Left lung (tissue), 10 donors: Measurements from ENCODE around the gene MYO9A. TPM values are rescaled to one million over a fixed set of nuclear protein-coding genes. Genes with fewer than 3 reads are reported as not detected.
A peak's percentile ranks its signal among the peaks of the same experiment; 100 is the strongest.

Experiments used
- ATAC-seq: fragments of 200-7000 bp; cut with Tn5 transposase; one replicate; pipeline ENCODE4 v1.9.1; 2020; ENCODE audit warnings: moderate library complexity
- DNase-seq, 4 donors: peaks; one replicate each; pipeline ENCODE4 v3.0.0-alpha.2; 2013 to 2020
- H3K27ac ChIP-seq, 2 donors: fragments of 200-600 bp; sonication (generic) in 1 of 2; one replicate each; pipeline versions ENCODE4 v1.5.0 to v1.8.0; 2020 to 2021
- H3K27me3 ChIP-seq, 2 donors: fragments of 200-600 bp; sonication (generic) in 1 of 2; one replicate each; pipeline versions ENCODE4 v1.5.0 to v1.8.0; 2020 to 2021
- H3K36me3 ChIP-seq, 2 donors: fragments of 200-600 bp; sonication (generic) in 1 of 2; one replicate each; pipeline versions ENCODE4 v1.5.0 to v1.8.0; 2020 to 2021
- H3K4me1 ChIP-seq, 2 donors: fragments of 200-600 bp; one replicate each; pipeline ENCODE4 v1.8.0; 2021
- H3K4me3 ChIP-seq, 2 donors: fragments of 200-600 bp; sonication (generic) in 1 of 2; one replicate each; pipeline versions ENCODE4 v1.5.0 to v1.8.0; 2020 to 2021; ENCODE audit warnings: mild to moderate bottlenecking in 1 of 2
- H3K9me3 ChIP-seq, 2 donors: fragments of 200-600 bp; sonication (generic) in 1 of 2; one replicate each; pipeline versions ENCODE4 v1.5.0 to v1.8.0; 2020 to 2021
- intact Hi-C, 2 donors: fragments of 100-400 bp; cut with DNase I; formaldehyde crosslinking; loops; one replicate each; pipeline versions ENCODE4 v1.11.2 to v1.14.2; 2022
- polyA plus RNA-seq, 6 donors: library from polyadenylated mRNA; unstranded; fragments of 120-200 nt; gene quantifications; one replicate each; pipeline ENCODE4 v1.2.1, GENCODE V29; 2013; ENCODE audit not compliant: insufficient read length in 6 of 6
- total RNA-seq, 2 donors: library from RNA; stranded (reverse); fragmentation: NEBNext Ultra II Directional; extraction: Animal tissue kit (Norgen Biotek cat#: 25700); gene quantifications; one replicate each; pipeline ENCODE4 v1.2.1, GENCODE V29; 2021
- TF ChIP-seq, protein P1 (sequence below), 2 donors: fragments of 200-600 bp; sonication (generic) in 1 of 2; IDR thresholded peaks; one replicate each; pipeline versions ENCODE4 v1.5.0 to v1.8.0; 2021; ENCODE audit warnings: antibody characterized with exemption in 2 of 2
- donor health status: DM: no; HTN: yes; CAD: no.
- donor health status: DM: no; HTN: no; CAD: no.

MYO9A gene
- total and polyA plus RNA-seq, 8 donors = 30.8 to 67.4 (median 41.4) TPM

DNA sequence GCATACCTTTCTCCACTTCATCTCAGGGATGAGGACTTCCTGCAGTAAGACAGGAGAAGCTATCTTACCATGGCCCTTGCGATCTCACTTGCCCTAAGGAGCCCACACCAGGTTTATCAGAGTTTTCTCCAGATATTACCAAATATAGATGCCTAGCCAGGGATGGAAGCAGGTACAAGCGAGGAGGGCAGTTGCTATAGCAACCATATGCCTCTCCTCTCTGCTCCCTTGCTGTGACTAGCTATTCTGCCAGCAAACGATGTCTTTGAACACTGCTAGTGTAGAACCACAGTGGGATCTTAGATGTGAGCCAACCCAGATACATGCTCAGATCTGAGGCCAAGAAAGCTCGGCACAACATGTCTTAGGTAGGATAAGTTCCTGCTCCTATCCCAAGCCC is 45.8 kb upstream of the MYO9A start:
- Histone ChIP-seq H3K27me3 (no peaks in the 10 kb centered on the region), H3K27ac (no peak overlapping the region), H3K4me3 (no peak overlapping the region), H3K4me1 (peaks cover 8 to 13% of the 10 kb centered on the region in 2 donors), H3K36me3 (no peaks in the 10 kb centered on the region), H3K9me3 (no peaks in the 10 kb centered on the region)
- intact Hi-C loops = no loop called here
- no peak for ATAC-seq
- TF ChIP-seq, protein P1, sequence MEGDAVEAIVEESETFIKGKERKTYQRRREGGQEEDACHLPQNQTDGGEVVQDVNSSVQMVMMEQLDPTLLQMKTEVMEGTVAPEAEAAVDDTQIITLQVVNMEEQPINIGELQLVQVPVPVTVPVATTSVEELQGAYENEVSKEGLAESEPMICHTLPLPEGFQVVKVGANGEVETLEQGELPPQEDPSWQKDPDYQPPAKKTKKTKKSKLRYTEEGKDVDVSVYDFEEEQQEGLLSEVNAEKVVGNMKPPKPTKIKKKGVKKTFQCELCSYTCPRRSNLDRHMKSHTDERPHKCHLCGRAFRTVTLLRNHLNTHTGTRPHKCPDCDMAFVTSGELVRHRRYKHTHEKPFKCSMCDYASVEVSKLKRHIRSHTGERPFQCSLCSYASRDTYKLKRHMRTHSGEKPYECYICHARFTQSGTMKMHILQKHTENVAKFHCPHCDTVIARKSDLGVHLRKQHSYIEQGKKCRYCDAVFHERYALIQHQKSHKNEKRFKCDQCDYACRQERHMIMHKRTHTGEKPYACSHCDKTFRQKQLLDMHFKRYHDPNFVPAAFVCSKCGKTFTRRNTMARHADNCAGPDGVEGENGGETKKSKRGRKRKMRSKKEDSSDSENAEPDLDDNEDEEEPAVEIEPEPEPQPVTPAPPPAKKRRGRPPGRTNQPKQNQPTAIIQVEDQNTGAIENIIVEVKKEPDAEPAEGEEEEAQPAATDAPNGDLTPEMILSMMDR (IDR thresholded peaks at IDR 0.05) = no peak
- DNase-seq = no peak

DNA sequence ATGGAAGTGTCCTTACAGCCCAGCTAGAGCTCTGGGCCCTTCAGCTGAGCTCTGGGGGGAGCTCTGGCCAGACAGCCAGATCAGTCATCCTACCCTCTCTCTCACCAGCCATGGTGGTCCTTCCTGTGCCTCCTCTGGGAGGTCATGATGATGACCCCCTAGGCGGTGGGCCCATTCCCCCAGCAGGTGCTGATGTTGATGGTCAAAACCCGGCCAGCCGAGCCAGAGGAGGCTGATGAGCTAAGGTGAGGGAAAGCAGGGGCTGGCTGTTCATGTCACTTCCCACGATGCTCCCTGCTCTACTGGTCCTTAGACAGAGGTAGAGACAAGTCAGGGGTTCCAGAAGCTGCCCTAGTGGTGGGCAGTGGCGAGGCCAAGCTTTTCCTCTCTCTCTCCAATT is 44.6 kb upstream of the MYO9A start:
- Histone ChIP-seq H3K9me3 (no peaks in the 10 kb centered on the region), H3K27ac (no peak overlapping the region), H3K27me3 (no peaks in the 10 kb centered on the region), H3K4me3 (no peak overlapping the region), H3K4me1 (peaks cover under 1 to 5% of the 10 kb centered on the region in 2 donors), H3K36me3 (no peaks in the 10 kb centered on the region)
- ATAC-seq (no peak), DNase-seq (no peak)
- intact Hi-C loops = no loop called here
- TF ChIP-seq, protein P1 (IDR thresholded peaks at IDR 0.05) = no peak

DNA sequence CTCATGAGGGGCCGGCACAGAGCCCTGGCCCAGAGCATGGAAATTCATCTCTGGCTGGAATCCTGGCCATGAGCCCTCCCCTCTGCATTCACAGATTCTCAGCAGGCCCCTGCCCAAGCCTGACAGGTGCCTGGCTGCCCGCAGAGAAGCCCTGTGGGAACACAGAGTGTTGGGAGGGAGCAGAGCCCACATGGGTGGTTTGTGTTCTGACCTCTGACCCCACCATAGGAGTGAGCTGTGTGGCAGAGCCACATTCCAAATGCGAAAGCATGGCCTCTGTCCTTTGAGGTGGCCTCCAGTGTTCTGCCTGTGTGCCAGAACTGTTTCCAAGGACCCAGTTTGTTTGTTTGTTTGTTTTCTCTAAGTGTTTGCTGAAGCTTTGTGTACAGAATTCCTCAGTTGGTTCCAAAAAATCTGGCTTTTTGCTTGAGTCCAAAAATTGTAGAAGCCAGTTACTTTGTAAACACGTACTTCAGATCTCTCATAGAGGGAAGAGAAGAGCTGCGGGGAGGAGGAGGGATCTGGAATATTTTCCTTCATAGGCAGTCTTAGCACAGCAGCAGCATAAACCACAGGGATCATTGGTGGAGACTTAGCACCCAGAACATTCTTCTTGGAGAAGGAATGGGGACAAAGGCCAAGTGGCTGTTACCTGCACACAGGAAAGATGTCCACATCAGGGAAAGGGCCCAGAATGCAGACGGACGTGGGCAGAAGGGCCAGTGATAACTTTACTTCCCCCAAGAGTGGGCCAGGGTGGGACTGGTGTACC is 43.6 kb upstream of the MYO9A start:
- intact Hi-C loops = no loop called here
- Histone ChIP-seq H3K4me3 (no peak overlapping the region), H3K9me3 (no peaks in the 10 kb centered on the region), H3K27me3 (no peaks in the 10 kb centered on the region), H3K36me3 (no peaks in the 10 kb centered on the region), H3K27ac (no peak overlapping the region), H3K4me1 (peaks cover 5 to 7% of the 10 kb centered on the region in 2 donors)
- peak in 3 of 4 donors; percentile 31 to 74 (median 66) for DNase-seq
- TF ChIP-seq, protein P1 (IDR thresholded peaks at IDR 0.05) = no peak
- peak; percentile 72 for ATAC-seq

DNA sequence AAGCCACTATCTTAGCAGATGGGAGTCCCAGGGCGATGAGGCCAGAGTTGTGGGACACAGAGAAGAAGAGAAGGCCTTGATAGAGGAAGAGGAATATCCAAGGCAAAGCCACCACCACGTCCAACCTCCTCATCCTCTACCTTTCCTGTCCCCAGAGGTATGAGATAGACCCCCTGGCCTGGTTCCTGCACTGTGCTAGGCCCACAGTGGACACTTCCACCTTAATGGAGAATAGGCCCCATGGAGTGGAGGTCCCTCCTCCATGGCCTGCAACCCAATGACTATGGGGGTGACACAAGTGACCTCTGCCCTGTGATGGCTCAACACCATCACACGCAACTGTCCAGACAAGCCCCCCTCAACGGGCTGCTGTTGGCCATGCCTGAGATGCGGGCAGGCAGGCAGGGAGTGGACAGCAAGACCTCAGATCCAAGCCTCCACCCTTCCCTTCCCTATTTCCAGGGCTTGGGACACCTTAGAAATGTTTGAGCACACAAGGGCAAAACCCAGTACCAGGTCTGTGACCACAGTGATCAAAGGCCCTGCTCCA is 42.8 kb upstream of the MYO9A start:
- intact Hi-C loops = no loop called here

DNA sequence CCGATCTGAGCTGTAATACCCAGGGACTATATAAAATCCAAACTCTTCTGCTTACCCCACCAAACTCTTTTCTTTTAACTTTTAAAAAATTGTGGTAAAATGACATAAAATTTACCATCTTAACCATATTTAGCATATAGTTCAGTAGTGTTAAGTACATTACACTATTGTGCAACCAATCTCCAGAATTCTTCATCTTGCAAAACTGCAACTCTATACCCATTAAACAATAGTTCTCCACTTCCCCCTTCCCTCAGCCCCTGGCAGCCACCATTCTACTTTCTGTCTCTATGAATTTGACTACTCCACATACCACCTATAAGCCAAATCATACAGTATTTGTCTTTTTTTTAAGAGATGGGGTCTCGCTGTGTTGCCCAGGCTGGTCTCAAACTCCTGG is 39.0 kb upstream of the MYO9A start:
- intact Hi-C loops = loop anchor here in 1 of 2 donors (10.0 kb wide), 1 partner anchor 412 kb away; no protein-coding TSS in a partner anchor
- no peaks in the 10 kb centered on the region for H3K27me3 ChIP-seq
- no peak for ATAC-seq
- peak overlapping the region in 1 of 2 donors; percentile 87 for H3K27ac ChIP-seq
- no peaks in the 10 kb centered on the region for H3K36me3 ChIP-seq
- H3K4me3 ChIP-seq = no peak overlapping the region
- TF ChIP-seq, protein P1 (IDR thresholded peaks at IDR 0.05) = no peak
- peaks cover 9 to 25% of the 10 kb centered on the region in 2 donors for H3K4me1 ChIP-seq
- H3K9me3 ChIP-seq = no peaks in the 10 kb centered on the region
- no peak for DNase-seq

More for the DNA sequence above, 42.8 kb upstream of the MYO9A start:
- no peaks in the 10 kb centered on the region for H3K36me3 ChIP-seq
- peaks cover 5 to 15% of the 10 kb centered on the region in 2 donors for H3K4me1 ChIP-seq
- no peak for ATAC-seq
- H3K27me3 ChIP-seq = no peaks in the 10 kb centered on the region
- TF ChIP-seq, protein P1 (IDR thresholded peaks at IDR 0.05) = no peak
- H3K9me3 ChIP-seq = no peaks in the 10 kb centered on the region
- peak in 1 of 4 donors; percentile 54 for DNase-seq
- H3K27ac ChIP-seq = no peak overlapping the region
- H3K4me3 ChIP-seq = no peak overlapping the region
